ENCODE results near the gene ATRAID.

Gene ATRAID

GRCh38 chr2:27220091-27220490 is 8.2 kb downstream of the ATRAID start:
- no peak for DNase-seq

DNA sequence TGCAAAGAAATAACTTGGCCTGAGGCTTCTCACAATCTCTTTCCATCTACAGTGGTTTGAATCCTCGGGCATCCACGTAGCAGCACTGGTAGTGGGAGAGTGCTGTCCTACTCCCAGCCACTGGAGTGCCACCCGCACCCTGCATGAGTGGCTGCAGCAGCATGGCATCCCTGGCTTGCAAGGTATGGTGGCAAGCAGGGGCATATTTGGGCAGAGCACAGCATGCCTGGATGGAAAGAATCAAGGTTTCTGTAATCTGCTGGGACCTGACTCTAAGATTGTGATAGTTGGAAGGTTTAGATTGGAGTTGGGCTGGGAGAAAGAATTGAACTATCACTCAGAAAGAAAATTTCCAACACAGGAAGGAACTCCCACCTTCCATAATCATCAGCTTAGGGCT is 9.3 kb downstream of the ATRAID start:
- no peak for DNase-seq

GRCh38 chr2:27222407-27222806 is 10.6 kb downstream of the ATRAID start:
- no peak for DNase-seq

DNA sequence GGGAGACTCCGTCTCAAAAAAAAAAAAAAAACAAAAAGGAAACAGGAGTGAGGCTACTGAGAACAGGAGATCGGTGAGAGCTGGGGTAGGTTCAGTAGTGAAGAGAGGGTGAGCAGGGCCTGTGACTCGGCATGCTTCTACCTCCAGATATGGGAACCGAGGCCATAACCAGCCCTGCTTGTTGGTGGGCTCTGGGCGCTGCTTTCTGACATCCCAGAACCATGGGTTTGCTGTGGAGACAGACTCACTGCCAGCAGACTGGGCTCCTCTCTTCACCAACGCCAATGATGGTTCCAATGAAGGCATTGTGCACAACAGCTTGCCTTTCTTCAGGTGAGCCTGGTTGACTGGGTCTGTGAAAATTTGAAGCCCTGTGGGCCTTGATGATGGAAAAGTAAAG is 11.6 kb downstream of the ATRAID start:
- no peak for DNase-seq

DNA sequence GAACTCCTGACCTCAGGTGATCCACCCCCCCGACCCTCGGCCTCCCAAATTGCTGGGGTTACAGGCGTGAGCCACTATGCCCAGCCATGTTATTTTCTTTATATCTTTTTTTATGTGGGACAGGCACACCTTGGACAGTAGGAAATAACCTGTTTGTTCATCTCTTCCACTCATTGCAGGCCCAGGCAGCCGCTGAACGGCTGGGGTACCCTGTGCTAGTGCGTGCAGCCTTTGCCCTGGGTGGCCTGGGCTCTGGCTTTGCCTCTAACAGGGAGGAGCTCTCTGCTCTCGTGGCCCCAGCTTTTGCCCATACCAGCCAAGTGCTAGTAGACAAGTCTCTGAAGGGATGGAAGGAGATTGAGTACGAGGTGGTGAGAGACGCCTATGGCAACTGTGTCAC is 13.7 kb downstream of the ATRAID start:
- DNase-seq = no peak

GRCh38 chr2:27227501-27227900 is 15.7 kb downstream of the ATRAID start:
- no peak for DNase-seq

GRCh38 chr2:27231921-27232320 is 20.1 kb downstream of the ATRAID start:
- DNase-seq = no peak

- no peak for DNase-seq
Measured at GRCh38 chr2:27233341-27233740, 21.5 kb downstream of the ATRAID start.

DNA sequence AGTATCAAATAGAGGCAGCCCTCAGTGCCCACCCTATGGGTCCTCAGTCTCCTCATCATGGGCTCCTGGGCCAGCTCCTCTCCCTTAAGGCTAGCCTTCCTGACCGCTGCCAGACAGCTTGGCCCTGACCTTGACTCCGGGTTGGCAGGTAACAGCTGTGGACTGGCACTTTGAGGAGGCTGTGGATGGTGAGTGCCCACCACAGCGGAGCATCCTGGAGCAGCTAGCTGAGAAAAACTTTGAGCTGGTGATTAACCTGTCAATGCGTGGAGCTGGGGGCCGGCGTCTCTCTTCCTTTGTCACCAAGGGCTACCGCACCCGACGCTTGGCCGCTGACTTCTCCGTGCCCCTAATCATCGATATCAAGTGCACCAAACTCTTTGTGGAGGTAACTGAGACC is 24.3 kb downstream of the ATRAID start:
- no peak for DNase-seq

DNA sequence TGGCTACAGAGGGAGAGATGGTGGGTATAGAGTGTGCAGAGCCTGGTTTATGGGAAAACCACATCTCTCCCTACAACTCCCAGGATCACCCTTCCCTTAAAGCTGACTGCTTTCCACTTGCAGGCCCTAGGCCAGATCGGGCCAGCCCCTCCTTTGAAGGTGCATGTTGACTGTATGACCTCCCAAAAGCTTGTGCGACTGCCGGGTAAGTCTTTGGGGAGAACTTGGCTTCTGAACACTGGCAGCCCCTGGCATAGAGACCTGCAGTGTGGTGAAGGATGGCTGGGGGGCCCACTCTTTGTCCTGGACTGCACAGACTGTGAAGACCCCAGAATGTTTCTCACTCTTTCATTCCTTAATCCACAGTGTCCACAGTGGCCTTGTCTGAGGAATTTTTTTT is 24.8 kb downstream of the ATRAID start:
- DNase-seq = no peak

DNA sequence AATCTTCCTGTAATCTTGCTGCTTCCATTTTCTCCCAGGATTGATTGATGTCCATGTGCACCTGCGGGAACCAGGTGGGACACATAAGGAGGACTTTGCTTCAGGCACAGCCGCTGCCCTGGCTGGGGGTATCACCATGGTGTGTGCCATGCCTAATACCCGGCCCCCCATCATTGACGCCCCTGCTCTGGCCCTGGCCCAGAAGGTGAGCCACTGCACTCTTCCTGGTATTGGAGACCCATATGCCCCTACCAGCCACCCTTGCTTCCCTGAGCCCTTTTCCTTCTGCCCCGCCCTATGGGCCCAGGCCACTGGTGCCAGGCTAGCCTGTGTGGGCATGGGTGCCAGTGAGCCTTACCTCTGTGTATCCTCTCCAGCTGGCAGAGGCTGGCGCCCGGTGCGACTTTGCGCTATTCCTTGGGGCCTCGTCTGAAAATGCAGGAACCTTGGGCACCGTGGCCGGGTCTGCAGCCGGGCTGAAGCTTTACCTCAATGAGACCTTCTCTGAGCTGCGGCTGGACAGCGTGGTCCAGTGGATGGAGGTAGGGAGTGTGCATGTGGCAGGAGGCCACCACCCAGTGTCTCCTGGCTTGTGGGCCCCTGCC is 25.6 kb downstream of the ATRAID start:
- DNase-seq = no peak

- no peak for DNase-seq
Measured at GRCh38 chr2:27238976-27239375, 27.1 kb downstream of the ATRAID start.

DNA sequence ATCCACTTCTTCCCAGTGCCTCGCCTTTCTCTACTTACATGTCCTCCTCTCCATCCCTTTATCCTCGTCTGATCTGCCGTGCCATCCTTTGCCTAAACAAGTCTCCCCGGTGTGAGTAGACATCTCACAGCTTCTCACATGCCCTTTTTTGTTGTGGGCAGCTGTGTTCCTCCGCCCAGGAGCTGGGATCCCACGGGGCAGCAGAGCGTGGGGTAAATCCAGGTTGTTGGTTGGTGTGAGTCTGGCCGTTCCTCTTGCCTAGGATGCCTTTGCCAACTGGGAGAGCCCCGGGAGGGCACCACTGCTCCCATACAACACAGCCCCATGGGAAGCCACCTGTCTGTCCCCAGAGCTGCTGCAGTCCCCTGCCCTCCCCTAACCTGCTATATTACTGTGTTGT is 28.6 kb downstream of the ATRAID start:
- no peak for DNase-seq

DNA sequence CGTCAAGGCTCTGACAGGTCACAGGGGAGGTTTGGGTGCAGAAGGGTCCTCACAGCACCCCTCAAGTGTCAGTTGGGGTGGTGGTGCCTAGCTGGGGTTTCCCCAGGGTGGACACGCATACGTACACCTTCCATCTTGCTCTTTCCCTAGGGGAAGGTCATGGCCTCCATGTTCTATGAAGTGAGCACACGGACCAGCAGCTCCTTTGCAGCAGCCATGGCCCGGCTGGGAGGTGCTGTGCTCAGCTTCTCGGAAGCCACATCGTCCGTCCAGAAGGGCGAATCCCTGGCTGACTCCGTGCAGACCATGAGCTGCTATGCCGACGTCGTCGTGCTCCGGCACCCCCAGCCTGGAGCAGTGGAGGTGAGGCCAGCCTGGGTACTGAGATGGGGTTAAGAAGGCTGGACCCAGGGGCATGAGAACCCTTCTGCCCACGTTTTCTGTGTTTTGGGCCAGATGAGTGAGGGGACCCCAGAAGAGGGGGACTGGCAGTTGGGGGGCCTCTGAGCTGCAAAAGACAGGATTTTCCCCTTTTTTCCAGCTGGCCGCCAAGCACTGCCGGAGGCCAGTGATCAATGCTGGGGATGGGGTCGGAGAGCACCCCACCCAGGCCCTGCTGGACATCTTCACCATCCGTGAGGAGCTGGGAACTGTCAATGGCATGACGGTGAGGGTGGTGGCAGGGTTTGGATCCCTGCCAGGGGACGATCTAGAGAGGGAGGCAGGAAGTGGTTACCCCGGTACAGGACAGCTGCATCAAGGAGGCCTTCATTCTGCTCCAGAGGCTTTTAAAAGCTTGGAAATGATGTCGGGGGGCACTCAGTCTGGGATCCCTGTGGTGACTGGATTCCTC is 30.1 kb downstream of the ATRAID start:
- DNase-seq = no peak

DNA sequence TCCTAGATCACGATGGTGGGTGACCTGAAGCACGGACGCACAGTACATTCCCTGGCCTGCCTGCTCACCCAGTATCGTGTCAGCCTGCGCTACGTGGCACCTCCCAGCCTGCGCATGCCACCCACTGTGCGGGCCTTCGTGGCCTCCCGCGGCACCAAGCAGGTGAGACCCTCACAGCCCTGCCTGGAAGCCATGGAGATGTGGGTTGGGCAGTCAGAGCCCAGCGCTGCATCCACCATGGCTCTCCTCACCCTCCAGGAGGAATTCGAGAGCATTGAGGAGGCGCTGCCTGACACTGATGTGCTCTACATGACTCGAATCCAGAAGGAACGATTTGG is 30.7 kb downstream of the ATRAID start:
- no peak for DNase-seq

GRCh38 chr2:27243391-27244130 is 31.7 kb downstream of the ATRAID start:
- DNase-seq = no peak

- no peak for DNase-seq
Measured at GRCh38 chr2:27245116-27245515, 33.3 kb downstream of the ATRAID start.

GRCh38 chr2:27245626-27246025 is 33.8 kb downstream of the ATRAID start:
- DNase-seq = no peak

DNA sequence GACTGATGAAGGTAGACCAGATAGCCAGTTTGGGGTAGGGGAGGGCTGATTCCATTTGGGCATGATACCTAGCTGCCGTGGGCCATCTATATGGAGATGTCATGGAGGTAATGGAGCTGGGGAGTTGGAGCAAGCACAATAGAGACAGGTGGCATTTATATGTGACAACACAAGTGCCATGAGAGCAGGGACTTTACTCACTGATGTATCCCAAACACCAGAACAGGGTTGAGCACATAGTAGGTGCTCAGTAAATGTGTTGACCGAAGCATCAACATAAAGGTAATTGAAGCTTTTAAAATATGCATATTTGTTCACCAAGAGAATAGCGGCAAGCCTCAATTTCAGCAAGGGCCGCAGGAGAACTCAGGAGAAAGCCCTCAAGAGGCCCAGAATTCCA is 36.1 kb downstream of the ATRAID start:
- no peak for DNase-seq

DNA sequence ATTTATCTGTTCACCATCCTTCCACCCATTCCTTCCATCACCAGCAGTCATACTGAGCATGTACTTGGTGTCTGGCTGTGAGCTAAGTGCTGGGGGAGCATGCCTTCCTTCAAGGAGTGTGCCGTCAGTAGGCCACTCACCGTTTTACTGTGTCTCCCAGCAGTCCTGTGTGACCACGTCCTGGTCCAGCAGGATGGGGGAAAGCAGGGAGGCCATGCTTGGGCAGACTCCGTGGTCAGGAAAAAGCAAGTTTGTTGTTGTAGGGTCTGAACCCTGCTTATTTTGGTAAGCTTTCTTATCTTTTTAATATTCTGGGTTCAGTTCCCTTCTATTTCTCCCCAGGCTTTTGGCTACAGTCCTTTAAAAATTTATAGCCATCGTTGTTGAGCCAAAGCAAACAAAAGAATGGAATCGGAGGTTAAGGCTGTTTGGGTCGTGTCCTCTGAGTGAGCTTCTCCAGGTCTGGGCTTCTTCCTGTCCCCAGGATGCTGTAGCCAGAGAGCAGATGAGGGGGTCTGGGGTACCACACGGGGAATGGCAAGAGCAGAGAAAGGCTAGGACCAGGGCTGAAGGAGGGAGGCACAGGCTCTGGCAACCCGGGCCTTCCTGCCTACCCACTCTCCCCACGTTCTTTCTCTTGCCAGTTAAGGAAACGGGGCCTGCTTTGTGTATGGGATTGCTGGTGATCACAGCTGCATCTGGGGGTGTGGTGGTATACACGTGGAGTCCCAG is 37.5 kb downstream of the ATRAID start:
- no peak for DNase-seq

- DNase-seq = no peak
Measured at GRCh38 chr2:27249891-27250651, 38.2 kb downstream of the ATRAID start.

DNA sequence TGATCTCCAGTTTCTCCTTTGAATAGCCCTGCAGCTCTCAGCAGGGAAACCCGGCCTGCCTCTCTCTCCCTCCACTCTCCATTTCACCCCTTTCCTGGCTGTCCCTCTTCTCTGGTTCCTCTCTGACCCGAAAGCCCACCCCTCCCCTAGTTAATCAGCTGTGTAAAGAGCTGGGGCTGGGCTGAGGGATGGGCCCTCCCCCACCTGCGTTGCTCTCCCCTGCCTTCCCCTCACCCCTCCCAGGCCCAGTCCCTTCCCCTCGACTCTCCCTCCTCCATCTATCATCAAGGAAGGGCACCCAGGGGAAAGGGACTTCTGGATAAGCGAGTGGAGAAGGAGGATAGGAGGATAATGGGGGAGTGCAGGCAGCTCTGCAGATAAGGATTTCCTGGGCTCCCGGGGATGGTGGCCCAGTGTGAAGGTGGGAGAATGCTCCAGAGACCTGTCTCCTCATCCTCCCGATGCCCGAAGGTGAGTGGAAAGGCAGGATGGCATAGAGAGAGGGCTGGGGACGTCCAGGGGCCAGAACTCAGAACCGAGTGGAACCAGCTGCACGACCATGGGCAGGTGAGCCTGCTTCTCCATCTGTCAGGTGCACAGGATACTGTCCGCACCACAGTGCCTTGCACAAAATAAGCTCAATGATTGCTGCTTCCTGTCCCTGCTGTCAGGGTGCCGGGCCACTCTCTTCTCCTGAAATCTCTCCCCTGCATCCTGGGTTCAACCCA is 39.0 kb downstream of the ATRAID start:
- no peak for DNase-seq

All from NCI-H2107 (cell line).